DND-41 (cell line): ENCODE data around the gene CHMP6.

Source experiments
- EZH2 ChIP-seq: IDR thresholded peaks from 3 replicates; pipeline ENCODE4 v1.6.1; 2012; ENCODE audit warnings: borderline replicate concordance, low read depth, mild to moderate bottlenecking, moderate library complexity, low read length, inconsistent platforms; ENCODE audit not compliant: severe bottlenecking
- TF ChIP-seq, protein P1 (sequence below): IDR thresholded peaks from 2 replicates; pipeline ENCODE4 v1.5.1; 2012; ENCODE audit warnings: borderline replicate concordance, low read length, moderate library complexity, mild to moderate bottlenecking; ENCODE audit not compliant: poor library complexity, severe bottlenecking; ENCODE audit errors: extremely low read depth

DNA sequence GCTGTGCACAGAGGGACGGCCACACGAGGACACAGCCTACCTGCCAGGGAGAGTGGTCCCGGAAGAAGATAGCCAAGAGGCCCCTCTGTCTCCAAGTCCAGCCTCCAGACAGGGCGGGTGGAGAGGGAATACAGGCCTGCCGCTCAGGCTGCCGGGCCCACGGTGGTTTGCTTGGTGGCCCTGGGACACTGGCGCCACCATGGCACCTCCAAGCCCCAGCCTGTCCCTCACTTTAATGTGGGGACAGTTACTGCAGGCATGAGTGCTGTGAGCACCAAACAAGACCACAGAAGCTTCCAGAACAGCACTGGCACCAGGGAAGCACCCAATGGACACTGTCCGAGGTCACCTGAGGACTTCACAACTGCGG lies 22.0 kb upstream of the CHMP6 start:
- TF ChIP-seq, protein P1, sequence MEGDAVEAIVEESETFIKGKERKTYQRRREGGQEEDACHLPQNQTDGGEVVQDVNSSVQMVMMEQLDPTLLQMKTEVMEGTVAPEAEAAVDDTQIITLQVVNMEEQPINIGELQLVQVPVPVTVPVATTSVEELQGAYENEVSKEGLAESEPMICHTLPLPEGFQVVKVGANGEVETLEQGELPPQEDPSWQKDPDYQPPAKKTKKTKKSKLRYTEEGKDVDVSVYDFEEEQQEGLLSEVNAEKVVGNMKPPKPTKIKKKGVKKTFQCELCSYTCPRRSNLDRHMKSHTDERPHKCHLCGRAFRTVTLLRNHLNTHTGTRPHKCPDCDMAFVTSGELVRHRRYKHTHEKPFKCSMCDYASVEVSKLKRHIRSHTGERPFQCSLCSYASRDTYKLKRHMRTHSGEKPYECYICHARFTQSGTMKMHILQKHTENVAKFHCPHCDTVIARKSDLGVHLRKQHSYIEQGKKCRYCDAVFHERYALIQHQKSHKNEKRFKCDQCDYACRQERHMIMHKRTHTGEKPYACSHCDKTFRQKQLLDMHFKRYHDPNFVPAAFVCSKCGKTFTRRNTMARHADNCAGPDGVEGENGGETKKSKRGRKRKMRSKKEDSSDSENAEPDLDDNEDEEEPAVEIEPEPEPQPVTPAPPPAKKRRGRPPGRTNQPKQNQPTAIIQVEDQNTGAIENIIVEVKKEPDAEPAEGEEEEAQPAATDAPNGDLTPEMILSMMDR, result no peak
- TF ChIP-seq EZH2, result no peak
